Endothelial cell of umbilical vein (primary cell): ENCODE results near the gene TMEM164. TPM values are rescaled to one million over a fixed set of nuclear protein-coding genes. Genes with fewer than 3 reads are reported as not detected.
A peak's percentile ranks its signal among the peaks of the same experiment; 100 is the strongest.

Experiments
- BruUV-seq: library from RNA; stranded (reverse); fragments of 400-500 nt; replicated peaks from 2 replicates; lab custom pipeline; 2021; lab: Mats Ljungman, UMichigan
- CTCF ChIA-PET: fragments of 300-600, 350-600 bp; sonication (Branson Sonifier 250); formaldehyde crosslinking; loops from one replicate; lab custom pipeline; 2021; ENCODE audit warnings: antibody characterized with exemption, inconsistent platforms; lab: Charles Lee
- POLR2A ChIA-PET: fragments of 300-600, 350-600 bp; sonication (Branson Sonifier 250); formaldehyde crosslinking; loops from one replicate; lab custom pipeline; 2021; ENCODE audit warnings: antibody characterized with exemption, inconsistent platforms; lab: Charles Lee
- DNase-seq: peaks from one replicate; pipeline ENCODE4 v3.0.0-alpha.2; 2011; ENCODE audit warnings: low read depth, low spot score
- FAIRE-seq: peaks from 2 replicates; lab custom pipeline; 2011; peaks lifted over from hg19 to GRCh38; lab: Jason Lieb, UNC
- H2AFZ ChIP-seq: 2 replicates; pipeline ENCODE4 v1.6.0; 2012; ENCODE audit warnings: low read depth, low read length, control low read depth, inconsistent platforms
- H3K27ac ChIP-seq: 2 replicates; pipeline ENCODE4 v1.5.1; 2011; ENCODE audit warnings: low read depth, mild to moderate bottlenecking, control low read depth, low read length, moderate library complexity; ENCODE audit not compliant: insufficient read depth
- H3K27me3 ChIP-seq, 2 experiments: 2 replicates each; pipeline versions ENCODE4 v1.6.0 to v1.6.1; 2011; ENCODE audit warnings: low read length in 2 of 2, mixed read lengths in 1 of 2; ENCODE audit not compliant: control insufficient read depth in 2 of 2, insufficient read depth in 2 of 2
- H3K36me3 ChIP-seq, 2 experiments: 2 replicates in 1 of 2; 3 replicates in 1 of 2; pipeline ENCODE4 v1.5.1; 2011; ENCODE audit warnings: low read length in 2 of 2, mild to moderate bottlenecking in 1 of 2, moderate library complexity in 1 of 2; ENCODE audit not compliant: control insufficient read depth in 2 of 2, insufficient read depth in 2 of 2; ENCODE audit errors: extremely low read depth in 1 of 2
- H3K4me1 ChIP-seq: 3 replicates; pipeline ENCODE4 v1.5.1; 2011; ENCODE audit warnings: mild to moderate bottlenecking, low read length; ENCODE audit not compliant: control insufficient read depth, insufficient read depth; ENCODE audit errors: extremely low read depth
- H3K4me2 ChIP-seq: 2 replicates; pipeline ENCODE4 v1.6.1; 2011; ENCODE audit warnings: low read length, control low read depth, mixed read lengths; ENCODE audit not compliant: insufficient read depth
- H3K4me3 ChIP-seq, 3 experiments: fragments of 200-600 bp in 1 of 3; sonication (generic), shearing (Covaris generic) in 1 of 3; replicated peaks in 1 of 3; 2 replicates each; pipeline ENCODE4 v1.5.1; 2011 to 2016; ENCODE audit warnings: control low read depth in 3 of 3, low read length in 3 of 3, mild to moderate bottlenecking in 2 of 3, inconsistent platforms in 1 of 3, low read depth in 1 of 3, moderate library complexity in 1 of 3; ENCODE audit not compliant: insufficient read depth in 1 of 3
- H3K79me2 ChIP-seq: 2 replicates; pipeline ENCODE4 v1.6.0; 2012; ENCODE audit warnings: low read length, inconsistent platforms; ENCODE audit not compliant: control insufficient read depth, insufficient read depth
- H3K9ac ChIP-seq: replicated peaks from 2 replicates; pipeline ENCODE3; 2011; ENCODE audit warnings: low read length, control low read depth; ENCODE audit not compliant: insufficient read depth; ENCODE audit errors: extremely low read depth
- H3K9me1 ChIP-seq: replicated peaks from 3 replicates; pipeline ENCODE4 v1.6.0; 2011; ENCODE audit warnings: mild to moderate bottlenecking, low read length; ENCODE audit not compliant: control insufficient read depth, insufficient read depth; ENCODE audit errors: extremely low read depth
- H3K9me3 ChIP-seq: replicated peaks from 2 replicates; pipeline ENCODE4 v1.5.1; 2012; ENCODE audit warnings: low read length, inconsistent platforms; ENCODE audit not compliant: control insufficient read depth, insufficient read depth
- H4K20me1 ChIP-seq: replicated peaks from 2 replicates; pipeline ENCODE3; 2011; ENCODE audit warnings: mild to moderate bottlenecking, low read length; ENCODE audit not compliant: control insufficient read depth, insufficient read depth; ENCODE audit errors: extremely low read depth
- EZH2 ChIP-seq: IDR thresholded peaks from 2 replicates; pipeline ENCODE4 v1.6.1; 2012; ENCODE audit warnings: borderline replicate concordance, low read depth, mild to moderate bottlenecking, moderate library complexity, low read length, inconsistent platforms; ENCODE audit not compliant: severe bottlenecking
- FOS ChIP-seq: IDR thresholded peaks from 2 replicates; pipeline ENCODE4 v1.6.1; 2011; ENCODE audit warnings: mild to moderate bottlenecking, low read length, moderate library complexity, borderline replicate concordance; ENCODE audit not compliant: insufficient read depth
- GATA2 ChIP-seq: IDR thresholded peaks from 2 replicates; pipeline ENCODE4 v1.7.0; 2011; ENCODE audit warnings: low read depth, mild to moderate bottlenecking, moderate library complexity, mixed read lengths, low read length; ENCODE audit not compliant: insufficient read length, insufficient read depth
- JUN ChIP-seq: IDR thresholded peaks from 2 replicates; pipeline ENCODE4 v1.6.1; 2011; ENCODE audit warnings: borderline replicate concordance, low read depth; ENCODE audit not compliant: insufficient read length, insufficient read depth
- MYC ChIP-seq: IDR thresholded peaks from one replicate; pipeline ENCODE4 v1.6.1; 2011; ENCODE audit warnings: mild to moderate bottlenecking, low read depth, low read length
- POLR2A ChIP-seq: IDR thresholded peaks from 2 replicates; pipeline ENCODE4 v1.6.1; 2012; ENCODE audit warnings: low read depth, mild to moderate bottlenecking, control low read depth, low read length
- POLR2AphosphoS5 ChIP-seq: IDR thresholded peaks from 2 replicates; pipeline ENCODE4 v1.6.1; 2012; ENCODE audit warnings: low read depth, mild to moderate bottlenecking, control low read depth, low read length, moderate library complexity; ENCODE audit not compliant: insufficient read depth
- dilution Hi-C: fragments of 300-500 bp; cut with MboI; formaldehyde crosslinking; loops from one replicate; pipeline ENCODE4 v1.15.0; 2019; ENCODE audit warnings: low sequenced_read_pairs; ENCODE audit not compliant: extremely low pct_ligation_motif_present
- intact Hi-C: fragments of 100-400 bp; cut with micrococcal nuclease; formaldehyde crosslinking; loops from one replicate; pipeline ENCODE4 v1.10.0; 2022
- polyA plus RNA-seq, 4 experiments: library from polyadenylated mRNA; depleted of rRNA in 3 of 4; stranded (reverse) in 3 of 4; unstranded in 1 of 4; fragments of >200 nt; gene quantifications; 2 replicates each; pipeline versions ENCODE4 v1.2.1 to v1.2.3, GENCODE V29; 2011 to 2012; ENCODE audit warnings: missing spikeins in 1 of 4
- total RNA-seq: library from RNA; stranded (reverse); gene quantifications from 2 replicates; pipeline ENCODE4 v1.2.3, GENCODE V29; 2021
- TF ChIP-seq, protein P1 (sequence below): IDR thresholded peaks from 2 replicates; pipeline ENCODE4 v1.6.1; 2011; ENCODE audit not compliant: insufficient read depth, insufficient read length
- TF ChIP-seq, protein P2 (sequence below), 2 donors: IDR thresholded peaks; 1 replicate in 1 of 2; 2 replicates in 1 of 2; pipeline ENCODE4 v1.5.1; 2011; ENCODE audit warnings: low read length in 2 of 2, mild to moderate bottlenecking in 2 of 2, moderate library complexity in 2 of 2, control low read depth in 1 of 2, inconsistent platforms in 1 of 2, low read depth in 1 of 2; ENCODE audit not compliant: insufficient read depth in 1 of 2; ENCODE audit errors: extremely low read depth in 1 of 2

Gene TMEM164
- total and polyA plus RNA-seq, 2 donors (not counting 3 experiments of a cell fraction or from before 2014, with no cell fraction given): 12.8 to 22.2 TPM

DNA sequence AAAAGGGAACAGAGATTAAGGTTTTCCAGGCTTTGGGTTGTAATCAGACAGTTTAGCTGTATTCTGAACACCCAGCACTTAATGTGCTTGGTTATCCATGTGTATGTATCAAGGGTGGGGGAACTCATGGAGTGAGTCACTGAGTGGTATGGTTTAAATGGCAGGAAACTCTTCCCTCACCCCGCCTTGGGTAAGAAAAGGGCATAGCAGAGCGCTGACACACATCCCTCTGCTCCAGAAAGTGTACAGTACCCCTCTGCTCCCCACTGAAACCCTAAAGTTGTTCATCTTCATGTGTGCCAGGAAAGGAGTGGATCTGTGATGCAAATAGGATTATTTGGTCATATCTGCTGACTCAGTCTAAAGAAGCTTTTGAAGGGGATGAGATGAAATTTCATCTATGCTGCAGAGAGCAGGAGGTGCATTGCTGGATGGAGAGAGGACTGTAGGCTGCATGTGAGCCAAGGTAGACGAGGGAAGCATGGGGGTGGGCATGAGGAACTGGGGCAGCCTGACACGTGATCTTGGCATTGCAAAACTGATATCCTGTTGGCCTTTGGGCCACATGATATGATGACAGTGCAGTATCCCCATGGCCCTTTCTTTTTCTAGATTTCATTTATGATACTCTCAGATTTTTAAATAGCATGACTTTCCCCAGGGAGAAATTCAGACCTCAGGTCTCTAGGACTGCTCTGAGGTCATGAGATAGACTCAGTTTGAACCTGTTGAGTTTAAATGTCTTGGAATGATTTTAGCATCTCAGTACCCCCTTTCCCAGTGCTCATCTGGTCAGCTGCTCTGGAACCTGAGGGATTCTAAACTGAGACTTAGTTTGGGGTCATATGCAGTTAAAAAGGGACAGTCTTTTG is 84.8 kb downstream of the TMEM164 start:
- H3K79me2 ChIP-seq: no peaks in the 10 kb centered on the region
- H3K4me2 ChIP-seq: peak overlapping the region; percentile 37
- ChIA-PET CTCF (interaction anchor here (1.3 to 1.6 kb wide), 3 partner anchors 42 to 59 kb away, joined by 3 to 7 read pairs (median 7); no protein-coding TSS in a partner anchor), POLR2A (no interaction called here)
- TSS peak; percentile 61 for BruUV-seq
- peak overlapping the region in 1 of 3 experiments; percentile 9 for H3K4me3 ChIP-seq
- H3K9me3 ChIP-seq: no peaks in the 10 kb centered on the region
- H2AFZ ChIP-seq: no peak overlapping the region
- FAIRE-seq: no peak
- H3K27ac ChIP-seq: peak overlapping the region; percentile 96
- peaks cover 34% of the 10 kb centered on the region for H3K4me1 ChIP-seq
- no peaks in the 10 kb centered on the region for H3K9me1 ChIP-seq
- peak overlapping the region; percentile 82 for H3K9ac ChIP-seq
- H4K20me1 ChIP-seq: no peaks in the 10 kb centered on the region
- no peaks in the 10 kb centered on the region for H3K27me3 ChIP-seq
- TF ChIP-seq POLR2A (no peak), JUN (peak; percentile 69), GATA2 (peak; percentile 35), MYC (no peak), FOS (peak; percentile 59), EZH2 (no peak), POLR2AphosphoS5 (no peak)
- TF ChIP-seq, protein P1, sequence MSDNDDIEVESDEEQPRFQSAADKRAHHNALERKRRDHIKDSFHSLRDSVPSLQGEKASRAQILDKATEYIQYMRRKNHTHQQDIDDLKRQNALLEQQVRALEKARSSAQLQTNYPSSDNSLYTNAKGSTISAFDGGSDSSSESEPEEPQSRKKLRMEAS: no peak
- TF ChIP-seq, protein P2, sequence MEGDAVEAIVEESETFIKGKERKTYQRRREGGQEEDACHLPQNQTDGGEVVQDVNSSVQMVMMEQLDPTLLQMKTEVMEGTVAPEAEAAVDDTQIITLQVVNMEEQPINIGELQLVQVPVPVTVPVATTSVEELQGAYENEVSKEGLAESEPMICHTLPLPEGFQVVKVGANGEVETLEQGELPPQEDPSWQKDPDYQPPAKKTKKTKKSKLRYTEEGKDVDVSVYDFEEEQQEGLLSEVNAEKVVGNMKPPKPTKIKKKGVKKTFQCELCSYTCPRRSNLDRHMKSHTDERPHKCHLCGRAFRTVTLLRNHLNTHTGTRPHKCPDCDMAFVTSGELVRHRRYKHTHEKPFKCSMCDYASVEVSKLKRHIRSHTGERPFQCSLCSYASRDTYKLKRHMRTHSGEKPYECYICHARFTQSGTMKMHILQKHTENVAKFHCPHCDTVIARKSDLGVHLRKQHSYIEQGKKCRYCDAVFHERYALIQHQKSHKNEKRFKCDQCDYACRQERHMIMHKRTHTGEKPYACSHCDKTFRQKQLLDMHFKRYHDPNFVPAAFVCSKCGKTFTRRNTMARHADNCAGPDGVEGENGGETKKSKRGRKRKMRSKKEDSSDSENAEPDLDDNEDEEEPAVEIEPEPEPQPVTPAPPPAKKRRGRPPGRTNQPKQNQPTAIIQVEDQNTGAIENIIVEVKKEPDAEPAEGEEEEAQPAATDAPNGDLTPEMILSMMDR (IDR thresholded peaks at IDR 0.05; ENCODE audit: extremely low read depth in 1 of 2, insufficient read depth in 1 of 2, low read depth in 1 of 2, low read length in 2 of 2): no peak
- intact Hi-C loops: loop anchor here (1.0 to 2.0 kb wide), 3 partner anchors 61 to 133 kb away; no protein-coding TSS in a partner anchor
- no peaks in the 10 kb centered on the region for H3K36me3 ChIP-seq
- dilution Hi-C loops: no loop called here
- peak; percentile 74 for DNase-seq
